ENCODE measurements around the gene ANOS1. TPM values are rescaled to one million over a fixed set of nuclear protein-coding genes. Genes with fewer than 3 reads are reported as not detected.

Gene ANOS1
- total and polyA plus RNA-seq, 3 donors from 2014 or later: 12.3 to 37.2 (median 29.4) TPM

DNA sequence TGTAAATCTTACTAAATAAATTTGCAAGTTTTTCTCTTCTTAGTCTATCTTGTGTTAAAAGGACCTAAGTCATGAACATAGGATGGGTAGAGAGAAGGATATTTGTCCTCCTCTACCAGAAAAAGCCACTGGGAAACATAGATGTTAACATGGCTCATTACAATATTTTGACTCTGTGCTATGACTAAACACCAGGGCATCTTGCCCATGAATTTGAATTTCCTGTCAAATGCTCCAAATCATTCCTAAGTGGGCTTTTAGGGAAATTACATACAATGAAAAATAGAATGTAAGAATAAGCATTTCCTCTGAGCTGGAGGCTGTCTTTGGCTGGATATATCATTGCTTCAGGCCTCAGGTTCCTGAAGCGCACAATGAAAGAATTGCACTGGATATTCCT is 39.1 kb downstream of the ANOS1 start:
- intact Hi-C loops (cut with DNase I; ENCODE audit: low total_unique reads): no loop called here
- no peak for TF ChIP-seq CTCF (IDR thresholded peaks at IDR 0.05)
- no peak for TF ChIP-seq POLR2A (IDR thresholded peaks at IDR 0.05)
- DNase-seq: no peak
- WGBS, 2 donors: 96 to 100% methylated on average over 1 of the region's 1 CpG
- H3K9me3 ChIP-seq: no peaks in the 10 kb centered on the region
- no peaks in the 10 kb centered on the region for H3K27me3 ChIP-seq
- no peak overlapping the region for H3K4me3 ChIP-seq
- no peak overlapping the region for H3K27ac ChIP-seq
- no peaks in the 10 kb centered on the region for H3K4me1 ChIP-seq
- no peaks in the 10 kb centered on the region for H3K36me3 ChIP-seq (ENCODE audit: low read depth, missing control alignments)

- Histone ChIP-seq H3K27me3 (no peaks in the 10 kb centered on the region), H3K27ac (no peak overlapping the region), H3K36me3 (ENCODE audit: low read depth, missing control alignments) (no peaks in the 10 kb centered on the region), H3K9me3 (no peaks in the 10 kb centered on the region), H3K4me3 (no peak overlapping the region), H3K4me1 (no peaks in the 10 kb centered on the region)
- no peak for TF ChIP-seq POLR2A (IDR thresholded peaks at IDR 0.05)
- no peak for TF ChIP-seq CTCF (IDR thresholded peaks at IDR 0.05)
- WGBS, 2 donors: 90 to 97% methylated on average over 1 to 3 of the region's 3 CpGs
- intact Hi-C loops (cut with DNase I; ENCODE audit: low total_unique reads): no loop called here
- no peak for DNase-seq
These were observed 42.5 kb downstream of the ANOS1 start for GRCh38 chrX:8689473-8689872.

GRCh38 chrX:8688776-8689175 is 43.2 kb downstream of the ANOS1 start:
- TF ChIP-seq POLR2A (IDR thresholded peaks at IDR 0.05): no peak
- TF ChIP-seq CTCF (IDR thresholded peaks at IDR 0.05): no peak

DNA sequence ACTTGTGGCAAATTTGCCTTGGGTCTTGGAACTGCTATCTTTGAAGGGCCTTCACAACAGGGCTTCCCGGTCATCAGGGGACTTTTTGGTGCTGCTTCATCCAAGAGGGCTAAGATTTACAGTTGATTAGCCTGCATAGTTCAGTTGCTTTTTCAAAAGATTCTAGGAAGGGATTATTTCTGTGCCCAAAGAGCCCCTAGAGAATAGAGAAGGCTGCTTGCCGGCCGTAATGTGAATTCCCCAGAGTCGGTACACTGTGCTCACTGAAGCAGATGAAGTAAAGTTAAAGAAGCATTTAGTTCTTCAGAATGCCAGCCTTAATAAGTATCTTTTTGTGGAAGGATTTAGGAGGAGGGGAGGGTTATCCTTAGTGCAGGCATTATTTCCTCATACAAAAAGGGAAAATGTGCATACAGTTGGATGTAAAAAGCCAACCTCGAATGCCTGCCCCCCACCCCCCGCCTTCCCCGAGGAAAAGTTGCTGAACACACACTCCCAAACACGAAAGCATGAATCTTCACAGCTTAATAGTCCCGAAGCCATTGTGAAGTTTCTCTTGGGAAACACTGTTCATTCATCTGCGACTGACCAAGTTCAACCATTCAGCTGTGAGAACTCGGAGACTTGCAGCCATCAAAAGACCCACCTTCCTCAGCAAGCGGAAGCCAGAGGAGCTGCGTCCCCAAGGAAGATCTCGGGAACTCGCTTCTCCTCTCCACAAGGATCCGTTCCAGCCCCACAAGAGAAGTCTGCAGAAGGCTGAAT is 47.6 kb downstream of the ANOS1 start:
- no peak for TF ChIP-seq CTCF (IDR thresholded peaks at IDR 0.05)
- TF ChIP-seq POLR2A (IDR thresholded peaks at IDR 0.05): no peak
- Histone ChIP-seq H3K4me1 (no peaks in the 10 kb centered on the region), H3K27ac (no peak overlapping the region), H3K36me3 (ENCODE audit: low read depth, missing control alignments) (no peaks in the 10 kb centered on the region), H3K4me3 (no peak overlapping the region), H3K27me3 (no peaks in the 10 kb centered on the region), H3K9me3 (no peaks in the 10 kb centered on the region)
- intact Hi-C loops (cut with DNase I; ENCODE audit: low total_unique reads): no loop called here
- DNase-seq: no peak
- WGBS, 2 donors: 57 to 60% methylated on average over 10 to 16 of the region's 16 CpGs

More at GRCh38 chrX:8688776-8689175, 43.2 kb downstream of the ANOS1 start:
- intact Hi-C loops (cut with DNase I; ENCODE audit: low total_unique reads): no loop called here
- no peak for DNase-seq
- Histone ChIP-seq H3K9me3 (no peaks in the 10 kb centered on the region), H3K36me3 (ENCODE audit: low read depth, missing control alignments) (no peaks in the 10 kb centered on the region), H3K27me3 (no peaks in the 10 kb centered on the region), H3K27ac (no peak overlapping the region), H3K4me1 (no peaks in the 10 kb centered on the region), H3K4me3 (no peak overlapping the region)
- WGBS, 2 donors: 66 to 87% methylated on average over 3 of the region's 3 CpGs

DNA sequence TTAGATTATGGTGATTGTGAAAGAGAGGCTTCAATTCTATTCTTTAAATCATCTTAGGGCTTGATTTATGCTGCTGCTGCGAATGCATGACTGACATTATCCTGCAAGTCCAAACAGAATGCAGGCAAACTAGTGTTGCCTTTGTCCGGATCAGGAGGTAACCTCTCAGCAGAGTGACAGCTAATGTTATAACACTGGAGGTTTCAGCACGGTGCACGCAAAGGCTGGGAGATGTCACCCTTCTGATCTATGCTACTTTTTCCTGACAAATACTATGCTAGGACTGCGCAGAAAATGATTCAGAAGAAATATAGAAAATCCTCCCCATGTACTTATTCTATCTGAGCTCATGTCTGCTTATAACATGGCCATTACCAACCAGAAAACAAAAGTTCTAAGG is 48.2 kb downstream of the ANOS1 start:
- Histone ChIP-seq H3K27me3 (no peaks in the 10 kb centered on the region), H3K36me3 (ENCODE audit: low read depth, missing control alignments) (no peaks in the 10 kb centered on the region), H3K9me3 (no peaks in the 10 kb centered on the region), H3K4me3 (no peak overlapping the region), H3K27ac (no peak overlapping the region), H3K4me1 (no peaks in the 10 kb centered on the region)
- DNase-seq: no peak
- intact Hi-C loops (cut with DNase I; ENCODE audit: low total_unique reads): no loop called here
- 80% methylated on average over 5 of the region's 5 CpGs; no CpG with 5 or more reads in 1 of the 2 donors for WGBS, 2 donors
- no peak for TF ChIP-seq CTCF (IDR thresholded peaks at IDR 0.05)
- no peak for TF ChIP-seq POLR2A (IDR thresholded peaks at IDR 0.05)
